ENCODE results near the gene RAC2.

DNA sequence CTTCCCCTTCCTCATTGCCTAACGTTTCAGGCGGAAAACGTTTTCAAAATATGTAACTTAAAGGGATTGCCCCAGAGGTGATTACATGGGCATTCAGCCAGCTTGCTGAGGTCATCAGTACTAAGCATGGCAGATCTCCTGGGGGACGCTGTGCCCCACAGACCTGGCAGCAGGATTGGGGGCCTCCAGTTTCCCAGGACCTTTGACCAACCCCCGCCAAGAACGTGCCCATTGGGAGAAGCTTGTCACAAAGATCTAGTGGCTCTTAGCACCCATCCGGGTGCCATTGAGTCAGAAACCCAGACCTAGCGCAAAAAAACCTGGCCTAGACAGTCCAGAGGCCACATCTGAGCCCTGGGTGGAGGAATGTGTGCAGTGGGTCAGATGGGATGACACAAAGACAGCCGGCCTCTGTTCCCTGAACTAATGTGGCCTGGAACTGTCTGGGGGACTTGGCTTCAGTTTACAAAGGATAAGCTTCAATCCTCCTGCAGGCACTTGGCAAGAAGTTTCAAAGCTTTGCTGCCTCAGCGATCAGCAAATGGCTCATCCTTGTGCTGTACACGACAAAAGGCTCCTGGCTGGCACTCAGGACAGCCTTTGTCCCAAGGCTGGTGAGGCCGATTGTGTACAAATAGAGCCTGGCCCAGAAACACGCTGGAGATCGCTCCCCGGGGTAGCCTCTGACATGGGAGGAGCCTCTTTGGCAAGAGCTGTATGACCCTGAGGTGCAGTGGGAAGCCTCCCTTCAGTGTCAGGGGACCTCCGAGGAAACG lies 65.5 kb downstream of the RAC2 start:
- TF ChIP-seq, protein P1, sequence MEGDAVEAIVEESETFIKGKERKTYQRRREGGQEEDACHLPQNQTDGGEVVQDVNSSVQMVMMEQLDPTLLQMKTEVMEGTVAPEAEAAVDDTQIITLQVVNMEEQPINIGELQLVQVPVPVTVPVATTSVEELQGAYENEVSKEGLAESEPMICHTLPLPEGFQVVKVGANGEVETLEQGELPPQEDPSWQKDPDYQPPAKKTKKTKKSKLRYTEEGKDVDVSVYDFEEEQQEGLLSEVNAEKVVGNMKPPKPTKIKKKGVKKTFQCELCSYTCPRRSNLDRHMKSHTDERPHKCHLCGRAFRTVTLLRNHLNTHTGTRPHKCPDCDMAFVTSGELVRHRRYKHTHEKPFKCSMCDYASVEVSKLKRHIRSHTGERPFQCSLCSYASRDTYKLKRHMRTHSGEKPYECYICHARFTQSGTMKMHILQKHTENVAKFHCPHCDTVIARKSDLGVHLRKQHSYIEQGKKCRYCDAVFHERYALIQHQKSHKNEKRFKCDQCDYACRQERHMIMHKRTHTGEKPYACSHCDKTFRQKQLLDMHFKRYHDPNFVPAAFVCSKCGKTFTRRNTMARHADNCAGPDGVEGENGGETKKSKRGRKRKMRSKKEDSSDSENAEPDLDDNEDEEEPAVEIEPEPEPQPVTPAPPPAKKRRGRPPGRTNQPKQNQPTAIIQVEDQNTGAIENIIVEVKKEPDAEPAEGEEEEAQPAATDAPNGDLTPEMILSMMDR (IDR thresholded peaks at IDR 0.05), result no peak
- no peak for TF ChIP-seq POLR2A (IDR thresholded peaks at IDR 0.05)

Measured in Peyer's patch (tissue), 4 donors.